OCI-LY3 (cell line): ENCODE results near the gene LPCAT3.

Experiments used
- CTCF ChIP-seq: fragments of 200-600, 300-600 bp; sonication (generic); IDR thresholded peaks from 2 replicates; pipeline ENCODE4 v1.5.1; 2014; ENCODE audit warnings: antibody characterized with exemption, low read length, low read depth
- EZH2phosphoT487 ChIP-seq: fragments of 200-600 bp; shearing (Covaris generic); IDR thresholded peaks from 2 replicates; pipeline ENCODE4 v1.6.1; 2018; ENCODE audit warnings: antibody characterized with exemption, mixed run types, low read depth

GRCh38 chr12:6978611-6979011 is 39.7 kb downstream of the LPCAT3 start:
- TF ChIP-seq CTCF: no peak
- no peak for TF ChIP-seq EZH2phosphoT487
